K562 (cell line): ENCODE results near the gene UBE2I. TPM values are rescaled to one million over a fixed set of nuclear protein-coding genes. Genes with fewer than 3 reads are reported as not detected.

Experiments
- BCOR ChIP-seq: fragments of 450-650 bp; IDR thresholded peaks from 2 replicates; pipeline ENCODE4 v1.6.1; 2016
- ELK1 ChIP-seq: sonication (generic); formaldehyde crosslinking; IDR thresholded peaks from 2 replicates; pipeline ENCODE4 v1.8.1; 2022; ENCODE audit warnings: missing genetic modification reagents
- KLF6 ChIP-seq: fragments of 250-450 bp; sonication (Bioruptor Pico); IDR thresholded peaks from 2 replicates; pipeline ENCODE4 v1.4.0; 2020; ENCODE audit warnings: mild to moderate bottlenecking, moderate library complexity, borderline replicate concordance
- SLC30A9 ChIP-seq: fragments of 250-450 bp; sonication (Bioruptor Pico); IDR thresholded peaks from 2 replicates; pipeline ENCODE4 v1.8.0; 2022; ENCODE audit warnings: mild to moderate bottlenecking, moderate library complexity
- ZBTB12 ChIP-seq: fragments of 250-450 bp; sonication (Bioruptor Pico); IDR thresholded peaks from 2 replicates; pipeline ENCODE4 v1.4.0; 2020
- ZBTB34 ChIP-seq: fragments of 250-450 bp; sonication (Bioruptor Pico); IDR thresholded peaks from 2 replicates; pipeline ENCODE4 v1.8.0; 2021; ENCODE audit warnings: mild to moderate bottlenecking, moderate library complexity
- ZBTB49 ChIP-seq: sonication (generic); formaldehyde crosslinking; IDR thresholded peaks from 2 replicates; pipeline ENCODE4 v1.8.0; 2022; ENCODE audit warnings: missing genetic modification reagents, mild to moderate bottlenecking, borderline replicate concordance
- ZNF212 ChIP-seq: fragments of 450-650 bp; formaldehyde crosslinking; IDR thresholded peaks from 2 replicates; pipeline ENCODE4 v1.4.0; 2020; ENCODE audit warnings: mild to moderate bottlenecking
- ZNF589 ChIP-seq: fragments of 200-800 bp; sonication (Bioruptor generic); IDR thresholded peaks from 2 replicates; pipeline ENCODE4 v1.6.1; 2016; ENCODE audit warnings: low read depth, missing genetic modification characterization, missing compliant biosample characterization
- polyA plus RNA-seq, 8 experiments: library from polyadenylated mRNA; depleted of rRNA in 4 of 8; stranded (reverse) in 5 of 8; unstranded in 3 of 8; fragments of >200 nt; fragmentation: Nextera tagmentation in 2 of 8; fragmentation: Illumina TruSeq in 1 of 8; extraction: Ambion mirVana in 2 of 8; extraction: Trizol in 1 of 8; gene quantifications; 2 replicates each; pipeline versions ENCODE4 v1.2.1 to v1.2.3, GENCODE V29; 2011 to 2014; ENCODE audit warnings: inconsistent platforms in 1 of 8, missing spikeins in 1 of 8
- total RNA-seq, 7 experiments: library from RNA; depleted of rRNA in 6 of 7; stranded (reverse); fragments of >200 nt in 6 of 7; fragmentation: Illumina TruSeq in 2 of 7; extraction: Trizol in 2 of 7; gene quantifications; 2 replicates each; pipeline versions ENCODE4 v1.2.1 to v1.2.3, GENCODE V29; 2011 to 2021; ENCODE audit warnings: low replicate concordance in 1 of 7
- TF ChIP-seq, protein P1 (sequence below), 2 experiments: fragments of 450-650 bp; IDR thresholded peaks; 2 replicates each; pipeline ENCODE4 v1.6.1; 2016; ENCODE audit warnings: mild to moderate bottlenecking in 2 of 2, borderline replicate concordance in 1 of 2, low read depth in 1 of 2, moderate library complexity in 1 of 2

Gene UBE2I
- total and polyA plus RNA-seq, 9 of the 15 experiments (the other 6 are each of a cell fraction or from before 2014, with no cell fraction given) = 36.6 to 254 (median 104) TPM

GRCh38 chr16:1308036-1308976 is 1.1 kb upstream of the UBE2I start (continued):
- TF ChIP-seq, protein P1, sequence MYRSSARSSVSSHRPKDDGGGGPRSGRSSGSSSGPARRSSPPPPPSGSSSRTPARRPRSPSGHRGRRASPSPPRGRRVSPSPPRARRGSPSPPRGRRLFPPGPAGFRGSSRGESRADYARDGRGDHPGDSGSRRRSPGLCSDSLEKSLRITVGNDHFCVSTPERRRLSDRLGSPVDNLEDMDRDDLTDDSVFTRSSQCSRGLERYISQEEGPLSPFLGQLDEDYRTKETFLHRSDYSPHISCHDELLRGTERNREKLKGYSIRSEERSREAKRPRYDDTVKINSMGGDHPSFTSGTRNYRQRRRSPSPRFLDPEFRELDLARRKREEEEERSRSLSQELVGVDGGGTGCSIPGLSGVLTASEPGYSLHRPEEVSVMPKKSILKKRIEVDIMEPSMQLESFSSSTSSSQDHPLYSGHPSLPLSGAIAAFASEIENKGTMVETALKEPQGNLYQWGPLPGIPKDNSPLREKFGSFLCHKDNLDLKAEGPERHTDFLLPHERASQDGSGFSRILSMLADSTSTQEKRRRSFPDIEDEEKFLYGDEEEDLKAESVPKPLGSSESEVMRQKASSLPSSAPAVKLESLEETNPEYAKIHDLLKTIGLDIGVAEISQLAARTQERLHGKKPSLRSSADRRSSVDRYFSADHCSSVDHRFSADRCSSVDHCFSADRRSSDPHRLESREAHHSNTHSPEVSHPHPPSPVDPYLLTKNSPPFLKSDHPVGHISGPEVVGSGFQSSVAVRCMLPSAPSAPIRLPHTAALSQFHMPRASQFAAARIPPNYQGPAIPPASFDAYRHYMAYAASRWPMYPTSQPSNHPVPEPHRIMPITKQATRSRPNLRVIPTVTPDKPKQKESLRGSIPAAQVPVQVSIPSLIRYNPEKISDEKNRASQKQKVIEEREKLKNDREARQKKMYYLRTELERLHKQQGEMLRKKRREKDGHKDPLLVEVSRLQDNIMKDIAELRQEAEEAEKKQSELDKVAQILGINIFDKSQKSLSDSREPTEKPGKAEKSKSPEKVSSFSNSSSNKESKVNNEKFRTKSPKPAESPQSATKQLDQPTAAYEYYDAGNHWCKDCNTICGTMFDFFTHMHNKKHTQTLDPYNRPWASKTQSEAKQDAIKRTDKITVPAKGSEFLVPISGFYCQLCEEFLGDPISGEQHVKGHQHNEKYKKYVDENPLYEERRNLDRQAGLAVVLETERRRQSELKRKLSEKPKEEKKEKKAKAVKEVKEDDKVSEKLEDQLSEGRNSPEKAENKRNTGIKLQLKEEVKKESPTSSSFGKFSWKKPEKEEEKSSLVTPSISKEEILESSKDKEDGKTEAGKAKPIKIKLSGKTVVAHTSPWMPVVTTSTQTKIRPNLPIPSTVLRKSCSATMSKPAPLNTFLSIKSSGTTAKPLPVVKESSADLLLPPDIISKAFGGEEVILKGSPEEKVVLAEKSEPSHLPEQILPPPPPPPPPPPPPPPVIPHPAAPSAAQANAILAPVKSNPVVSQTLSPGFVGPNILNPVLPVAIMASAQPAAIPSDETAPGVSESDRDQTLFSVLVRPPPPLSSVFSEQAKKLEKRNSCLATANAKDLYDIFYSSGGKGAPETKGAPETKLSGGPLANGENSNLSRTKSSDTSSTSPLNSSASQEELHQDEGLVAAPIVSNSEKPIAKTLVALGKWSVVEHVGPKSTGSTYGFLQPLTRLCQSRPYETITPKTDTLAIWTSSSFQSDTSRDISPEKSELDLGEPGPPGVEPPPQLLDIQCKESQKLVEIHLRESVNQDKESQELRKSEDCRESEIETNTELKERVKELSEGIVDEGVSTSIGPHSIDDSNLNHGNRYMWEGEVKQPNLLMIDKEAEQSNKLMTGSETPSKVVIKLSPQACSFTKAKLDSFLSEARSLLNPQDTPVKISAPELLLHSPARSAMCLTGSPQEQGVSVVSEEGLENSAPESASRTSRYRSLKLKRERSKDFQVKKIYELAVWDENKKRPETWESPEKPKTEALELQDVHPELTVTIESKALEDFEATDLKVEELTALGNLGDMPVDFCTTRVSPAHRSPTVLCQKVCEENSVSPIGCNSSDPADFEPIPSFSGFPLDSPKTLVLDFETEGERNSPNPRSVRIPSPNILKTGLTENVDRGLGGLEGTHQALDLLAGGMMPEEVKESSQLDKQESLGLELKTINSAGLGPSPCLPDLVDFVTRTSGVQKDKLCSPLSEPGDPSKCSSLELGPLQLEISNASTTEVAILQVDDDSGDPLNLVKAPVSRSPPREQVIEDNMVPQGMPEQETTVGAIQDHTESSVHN (IDR thresholded peaks at IDR 0.05; ENCODE audit: borderline replicate concordance in 1 of 2, low read depth in 1 of 2) = peak in 1 of 2 experiments; percentile 90; a peak in 2 of 4 replicates
- TF ChIP-seq ELK1 (CRISPR knock-in tag) = no peak
- no peak for TF ChIP-seq ZBTB12 (CRISPR knock-in tag)
- TF ChIP-seq ZNF212 = no peak
- no peak for TF ChIP-seq KLF6 (CRISPR knock-in tag)
- TF ChIP-seq BCOR = peak; percentile 81; the same call in 1 of the 2 replicates
- no peak for TF ChIP-seq ZBTB34 (CRISPR knock-in tag)
- no peak for TF ChIP-seq ZBTB49 (CRISPR knock-in tag)
- TF ChIP-seq SLC30A9 (CRISPR knock-in tag) = no peak
- TF ChIP-seq ZNF589 (CRISPR knock-in tag) = 0 out of 2 replicates have a peak, but pooled peaks have one; percentile 23
